HEK293 (cell line): ENCODE results near the gene UROC1.

Source experiments
- CTCF ChIP-seq: fragments of 450-650 bp; formaldehyde crosslinking; IDR thresholded peaks from 2 replicates; pipeline ENCODE4 v1.5.1; 2016; ENCODE audit warnings: missing biosample characterization, missing genetic modification characterization
- PATZ1 ChIP-seq: fragments of 450-650 bp; formaldehyde crosslinking; IDR thresholded peaks from 2 replicates; pipeline ENCODE4 v1.5.1; 2016; ENCODE audit warnings: missing biosample characterization, missing genetic modification characterization
- PBX3 ChIP-seq: sonication (generic); formaldehyde crosslinking; IDR thresholded peaks from 2 replicates; pipeline ENCODE4 v1.8.1; 2022; ENCODE audit warnings: mild to moderate bottlenecking, moderate library complexity, missing genetic modification reagents
- SP3 ChIP-seq: fragments of 450-650 bp; formaldehyde crosslinking; IDR thresholded peaks from 2 replicates; pipeline ENCODE4 v1.5.1; 2016; ENCODE audit warnings: missing biosample characterization, missing genetic modification characterization
- ZNF121 ChIP-seq: fragments of 450-650 bp; formaldehyde crosslinking; IDR thresholded peaks from 2 replicates; pipeline ENCODE4 v1.5.1; 2016; ENCODE audit warnings: missing biosample characterization, missing genetic modification characterization
- ZNF155 ChIP-seq: fragments of 450-650 bp; formaldehyde crosslinking; IDR thresholded peaks from 2 replicates; pipeline ENCODE4 v1.5.1; 2016; ENCODE audit warnings: missing biosample characterization, missing genetic modification characterization
- ZNF23 ChIP-seq: fragments of 450-650 bp; formaldehyde crosslinking; IDR thresholded peaks from 2 replicates; pipeline ENCODE4 v1.5.1; 2016; ENCODE audit warnings: missing biosample characterization, missing genetic modification characterization, borderline replicate concordance
- ZNF341 ChIP-seq: fragments of 450-650 bp; formaldehyde crosslinking; IDR thresholded peaks from 2 replicates; pipeline ENCODE4; 2016; ENCODE audit warnings: low read depth, missing biosample characterization, missing genetic modification characterization
- ZNF416 ChIP-seq: fragments of 450-650 bp; formaldehyde crosslinking; IDR thresholded peaks from 2 replicates; pipeline ENCODE4 v1.5.1; 2016; ENCODE audit warnings: missing biosample characterization, missing genetic modification characterization
- ZNF600 ChIP-seq: fragments of 450-650 bp; formaldehyde crosslinking; IDR thresholded peaks from 2 replicates; pipeline ENCODE4 v1.5.1; 2016; ENCODE audit warnings: missing biosample characterization, missing genetic modification characterization

- TF ChIP-seq SP3 (tag by site-specific recombination) (no peak), PBX3 (CRISPR knock-in tag) (no peak), PATZ1 (tag by site-specific recombination) (no peak), ZNF23 (tag by site-specific recombination) (no peak), ZNF600 (tag by site-specific recombination) (no peak), ZNF121 (tag by site-specific recombination) (no peak), ZNF416 (tag by site-specific recombination) (no peak), ZNF155 (tag by site-specific recombination) (no peak), CTCF (no peak), ZNF341 (tag by site-specific recombination) (no peak)
Observed at GRCh38 chr3:126528800-126529541, 11.4 kb upstream of the UROC1 start.
